H9 (cell line): ENCODE results near the gene NR3C2. TPM values are rescaled to one million over a fixed set of nuclear protein-coding genes. Genes with fewer than 3 reads are reported as not detected.

Experiments
- DNase-seq: peaks from one replicate; pipeline ENCODE4 v3.0.0-alpha.2; 2017
- H2AFZ ChIP-seq: one replicate; pipeline ENCODE4 v1.6.1; 2013; ENCODE audit warnings: mild to moderate bottlenecking, low read length, control low read depth, moderate library complexity
- H2AK5ac ChIP-seq: 2 replicates; pipeline ENCODE4 v1.6.1; 2013; ENCODE audit warnings: low read length, control low read depth, mixed read lengths; ENCODE audit not compliant: insufficient read length
- H2BK120ac ChIP-seq: one replicate; pipeline ENCODE4 v1.6.1; 2013; ENCODE audit warnings: low read depth, mild to moderate bottlenecking, low read length, control low read depth, inconsistent platforms; ENCODE audit not compliant: poor library complexity, severe bottlenecking
- H2BK12ac ChIP-seq: 2 replicates; pipeline ENCODE4 v1.6.1; 2013; ENCODE audit warnings: low read length, control low read depth, mixed read lengths, low read depth; ENCODE audit not compliant: insufficient read length
- H2BK15ac ChIP-seq: 2 replicates; pipeline ENCODE4 v1.6.1; 2013; ENCODE audit warnings: low read depth, low read length, control low read depth
- H2BK20ac ChIP-seq: one replicate; pipeline ENCODE4 v1.6.1; 2013; ENCODE audit warnings: low read depth, mild to moderate bottlenecking, low read length, control low read depth, inconsistent platforms; ENCODE audit not compliant: poor library complexity, severe bottlenecking
- H2BK5ac ChIP-seq: 2 replicates; pipeline ENCODE4 v1.6.1; 2013; ENCODE audit warnings: low read length, control low read depth, mixed read lengths; ENCODE audit not compliant: insufficient read length
- H3K14ac ChIP-seq: 2 replicates; pipeline ENCODE4 v1.6.1; 2013; ENCODE audit warnings: low read length, control low read depth; ENCODE audit not compliant: insufficient read depth
- H3K18ac ChIP-seq: 2 replicates; pipeline ENCODE4 v1.6.1; 2013; ENCODE audit warnings: low read depth, mild to moderate bottlenecking, mixed read lengths, low read length, control low read depth; ENCODE audit not compliant: insufficient read length
- H3K23ac ChIP-seq: 2 replicates; pipeline ENCODE4 v1.6.1; 2013; ENCODE audit warnings: low read length, control low read depth, mixed read lengths, low read depth; ENCODE audit not compliant: insufficient read length
- H3K23me2 ChIP-seq: 2 replicates; pipeline ENCODE4 v1.6.1; 2013; ENCODE audit warnings: low read depth, mild to moderate bottlenecking, mixed read lengths, low read length, control low read depth; ENCODE audit not compliant: insufficient read length, poor library complexity, severe bottlenecking
- H3K27ac ChIP-seq: 2 replicates; pipeline ENCODE4 v1.5.1; 2013; ENCODE audit warnings: low read length, control low read depth, mixed read lengths, low read depth; ENCODE audit not compliant: insufficient read length
- H3K27me3 ChIP-seq: 2 replicates; pipeline ENCODE4 v1.6.1; 2013; ENCODE audit warnings: low read length, control low read depth, inconsistent platforms; ENCODE audit not compliant: insufficient read depth
- H3K4ac ChIP-seq: 2 replicates; pipeline ENCODE4 v1.6.1; 2013; ENCODE audit warnings: low read depth, mild to moderate bottlenecking, control low read depth, inconsistent platforms, low read length, moderate library complexity
- H3K4me1 ChIP-seq: 2 replicates; pipeline ENCODE4 v1.6.1; 2013; ENCODE audit warnings: low read length, control low read depth, inconsistent platforms; ENCODE audit not compliant: insufficient read depth
- H3K4me2 ChIP-seq: 2 replicates; pipeline ENCODE4 v1.6.1; 2013; ENCODE audit warnings: low read length, control low read depth, mixed read lengths; ENCODE audit not compliant: insufficient read length, insufficient read depth
- H3K56ac ChIP-seq: 2 replicates; pipeline ENCODE4 v1.6.1; 2013; ENCODE audit warnings: low read depth, mild to moderate bottlenecking, mixed read lengths, low read length, control low read depth; ENCODE audit not compliant: insufficient read length
- H3K79me1 ChIP-seq: 2 replicates; pipeline ENCODE4 v1.6.1; 2013; ENCODE audit warnings: low read depth, mild to moderate bottlenecking, moderate library complexity, low read length, control low read depth, inconsistent platforms; ENCODE audit not compliant: insufficient read depth, poor library complexity, severe bottlenecking
- H3K79me2 ChIP-seq: 2 replicates; pipeline ENCODE4 v1.6.1; 2013; ENCODE audit warnings: low read length, control low read depth, inconsistent platforms; ENCODE audit not compliant: insufficient read depth
- H3K9ac ChIP-seq: 2 replicates; pipeline ENCODE4 v1.6.1; 2013; ENCODE audit warnings: low read length, control low read depth, mixed read lengths; ENCODE audit not compliant: insufficient read length; ENCODE audit errors: extremely low read depth
- H3K9me3 ChIP-seq: one replicate; pipeline ENCODE4 v1.6.1; 2013; ENCODE audit warnings: low read depth, low read length, inconsistent platforms; ENCODE audit not compliant: control insufficient read depth
- H3T11ph ChIP-seq: one replicate; pipeline ENCODE4 v1.6.1; 2013; ENCODE audit warnings: mild to moderate bottlenecking, low read length, control low read depth, inconsistent platforms
- H4K20me1 ChIP-seq: one replicate; pipeline ENCODE4 v1.6.1; 2013; ENCODE audit not compliant: control insufficient read depth, insufficient read length, insufficient read depth
- H4K5ac ChIP-seq: 2 replicates; pipeline ENCODE4 v1.6.1; 2013; ENCODE audit warnings: low read depth, mild to moderate bottlenecking, mixed read lengths, low read length, control low read depth; ENCODE audit not compliant: insufficient read length
- H4K8ac ChIP-seq: replicated peaks from 2 replicates; pipeline ENCODE4 v1.6.1; 2013; ENCODE audit warnings: low read length, control low read depth, mixed read lengths, low read depth; ENCODE audit not compliant: insufficient read length
- H4K91ac ChIP-seq: 2 replicates; pipeline ENCODE4 v1.6.1; 2013; ENCODE audit warnings: low read depth, mild to moderate bottlenecking, moderate library complexity, mixed read lengths, low read length, control low read depth; ENCODE audit not compliant: insufficient read length
- H3K27ac Mint-ChIP-seq, 3 experiments: 2 replicates in 2 of 3; 3 replicates in 1 of 3; pipeline ENCODE4 v1.8.0; 2020 to 2021; ENCODE audit warnings: mixed read lengths in 3 of 3, mild to moderate bottlenecking in 1 of 3, moderate library complexity in 1 of 3
- H3K27me3 Mint-ChIP-seq: 2 replicates; pipeline ENCODE4 v1.8.0; 2021; ENCODE audit warnings: low read depth, mild to moderate bottlenecking, moderate library complexity, mixed read lengths
- H3K36me3 Mint-ChIP-seq, 3 experiments: 2 replicates in 2 of 3; 3 replicates in 1 of 3; pipeline ENCODE4 v1.8.0; 2020 to 2021; ENCODE audit warnings: low read depth in 3 of 3, mixed read lengths in 3 of 3; ENCODE audit not compliant: insufficient read depth in 1 of 3
- H3K4me1 Mint-ChIP-seq, 2 experiments: 2 replicates each; pipeline ENCODE4 v1.8.0; 2020; ENCODE audit warnings: mixed read lengths in 2 of 2
- H3K4me3 Mint-ChIP-seq, 2 experiments: 2 replicates in 1 of 2; 3 replicates in 1 of 2; pipeline ENCODE4 v1.8.0; 2020 to 2021; ENCODE audit warnings: mild to moderate bottlenecking in 2 of 2, mixed read lengths in 2 of 2, moderate library complexity in 1 of 2
- H3K9me3 Mint-ChIP-seq, 2 experiments: 2 replicates in 1 of 2; 3 replicates in 1 of 2; pipeline ENCODE4 v1.8.0; 2020; ENCODE audit warnings: mild to moderate bottlenecking in 2 of 2, mixed read lengths in 2 of 2, moderate library complexity in 1 of 2
- CTCF ChIP-seq: fragments of 200-600 bp; sonication (generic); conservative IDR thresholded peaks from 3 replicates; pipeline ENCODE4 v1.8.0; 2021; ENCODE audit warnings: antibody characterized with exemption, mild to moderate bottlenecking
- WGBS: extraction: QIAGEN DNeasy Blood & Tissue Kit; methylation state at CpG from one replicate; pipeline ENCODE4 v1.1.7; 2013; ENCODE audit warnings: missing lambda C conversion rate, low lambda C conversion rate, mixed read lengths; ENCODE audit not compliant: insufficient read length; ENCODE audit errors: extremely low coverage; 5-methylcytosine and 5-hydroxymethylcytosine counted together
- total RNA-seq: library from RNA; stranded (reverse); gene quantifications from 2 replicates; pipeline ENCODE4 v1.2.1, GENCODE V29; 2021

The NR3C2 gene
- total RNA-seq, 1 experiment from 2014 or later: 1.4 TPM

GRCh38 chr4:148364525-148364924 lies 77.7 kb downstream of the NR3C2 start:
- Histone ChIP-seq H3K23me2 (no peaks in the 10 kb centered on the region), H3K27ac (no peak overlapping the region), H2BK12ac (no peak overlapping the region), H3K79me2 (no peaks in the 10 kb centered on the region), H3T11ph (no peak overlapping the region), H2AFZ (no peak overlapping the region), H3K79me1 (no peaks in the 10 kb centered on the region), H2AK5ac (no peak overlapping the region), H4K5ac (no peak overlapping the region), H3K4ac (no peak overlapping the region), H3K9ac (no peak overlapping the region), H2BK5ac (no peak overlapping the region), H4K8ac (no peak overlapping the region), H2BK20ac (no peak overlapping the region), H3K9me3 (no peaks in the 10 kb centered on the region), H3K56ac (no peak overlapping the region), H2BK15ac (no peak overlapping the region), H3K4me1 (0 out of 2 replicates have a peak, but pooled peaks cover 2% of the 10 kb centered on the region), H4K91ac (no peak overlapping the region), H3K23ac (no peak overlapping the region), H4K20me1 (no peaks in the 10 kb centered on the region), H3K18ac (no peak overlapping the region), H3K14ac (no peak overlapping the region), H2BK120ac (no peak overlapping the region), H3K4me2 (no peak overlapping the region), H3K27me3 (no peaks in the 10 kb centered on the region)
- Mint-ChIP-seq H3K36me3 (no peaks in the 10 kb centered on the region), H3K4me1 (peaks cover 5% of the 10 kb centered on the region in 2 experiments; a peak in 3 of 4 replicates), H3K27ac (no peak overlapping the region), H3K4me3 (no peak overlapping the region), H3K27me3 (no peaks in the 10 kb centered on the region), H3K9me3 (no peaks in the 10 kb centered on the region)
- WGBS: no CpG with 5 or more reads among the region's 1 CpG
- DNase-seq: no peak
- no peak for TF ChIP-seq CTCF
